Measurements from ENCODE around the gene ZP2. TPM values are rescaled to one million over a fixed set of nuclear protein-coding genes. Genes with fewer than 3 reads are reported as not detected.
"Not testable (repeated sequence)": the region's sequence is repeated elsewhere in the genome, so short reads cannot be mapped to it uniquely, and the experiment has no call there.

Gene ZP2
- total RNA-seq, 1 experiment from 2014 or later, result not detected

DNA sequence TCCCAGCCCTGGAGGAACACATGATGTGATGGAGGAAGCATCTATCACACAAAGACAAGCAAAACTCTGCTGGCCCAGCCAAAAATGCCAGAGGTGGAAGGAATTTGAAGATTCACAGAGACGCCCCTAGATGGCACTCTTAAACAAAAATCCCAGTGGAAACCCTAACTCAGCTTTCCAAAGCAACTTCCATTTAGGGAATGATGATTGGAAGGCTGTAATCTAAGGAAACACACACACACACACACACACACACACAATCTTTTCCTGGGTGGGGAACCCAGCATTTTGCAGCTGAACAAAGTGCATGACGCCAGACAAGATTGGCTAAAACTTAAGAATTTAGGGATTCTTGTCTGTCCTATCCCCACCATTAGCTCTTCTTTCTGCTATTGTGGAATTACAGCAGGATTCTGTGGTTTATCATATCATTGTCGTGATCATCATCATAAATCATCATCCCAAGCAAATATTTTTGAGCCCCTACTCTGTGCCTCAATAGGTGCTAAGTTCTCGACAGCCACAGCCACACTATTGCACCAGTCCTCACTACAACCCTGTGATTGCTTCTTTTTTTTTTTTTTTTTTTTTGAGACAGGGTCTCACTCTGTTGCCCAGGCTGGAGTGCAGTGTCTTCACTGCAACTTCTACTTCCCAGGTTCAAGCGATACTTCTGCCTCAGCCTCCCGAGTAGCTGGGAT is 54.5 kb downstream of the ZP2 start (continued):
- no peak for TF ChIP-seq ZNF274 (IDR thresholded peaks at IDR 0.05; ENCODE audit: low read depth, low read length)
- no peak for TF ChIP-seq POLR2A (IDR thresholded peaks at IDR 0.05; ENCODE audit: borderline replicate concordance, extremely low read depth, insufficient read depth, insufficient read length)
- TF ChIP-seq TCF7L2 (IDR thresholded peaks at IDR 0.05; ENCODE audit: borderline replicate concordance, extremely low read depth, insufficient read depth, insufficient read length), result no peak
- no peak for TF ChIP-seq CEBPB (IDR thresholded peaks at IDR 0.05; ENCODE audit: low read depth)

DNA sequence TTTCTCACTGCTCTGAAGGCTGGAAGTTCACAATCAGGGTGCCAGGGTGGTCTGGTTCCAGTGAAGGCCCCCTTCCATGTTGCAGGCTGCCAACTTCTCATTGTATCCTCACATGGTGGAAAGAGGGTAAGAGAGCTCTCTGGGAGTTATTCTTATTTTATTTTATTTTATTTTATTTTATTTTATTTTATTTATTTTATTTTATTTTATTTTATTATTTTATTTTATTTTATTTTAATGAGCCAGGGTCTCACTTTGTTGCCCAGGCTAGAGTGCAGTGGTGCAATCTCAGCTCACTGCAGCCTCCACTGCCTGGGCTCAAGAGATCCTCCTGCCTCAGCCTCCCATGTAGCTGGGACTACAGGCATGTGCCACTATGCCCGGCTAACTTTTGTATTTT is 55.4 kb downstream of the ZP2 start:
- intact Hi-C loops (cut with micrococcal nuclease), result loop anchor here (1.0 to 5.0 kb wide), 5 partner anchors 144 to 1516 kb away; no protein-coding TSS in a partner anchor
- H3K4me1 ChIP-seq (ENCODE audit: control insufficient read depth in 1 of 2, insufficient read depth in 2 of 2, low read length in 2 of 2), result peaks cover 15 to 27% of the 10 kb centered on the region in 2 experiments
- H3K27me3 ChIP-seq (ENCODE audit: insufficient read depth, low read length); H3K36me3 ChIP-seq (ENCODE audit: control insufficient read depth in 1 of 2, insufficient read depth in 2 of 2, low read length in 2 of 2); H2AFZ ChIP-seq (ENCODE audit: low read depth, low read length, poor library complexity, severe bottlenecking); H3K9me3 ChIP-seq (ENCODE audit: control insufficient read depth in 1 of 2, insufficient read depth in 1 of 2, low read depth in 1 of 2, low read length in 2 of 2); H3K27ac ChIP-seq (ENCODE audit: low read depth, low read length); H3K79me2 ChIP-seq (ENCODE audit: insufficient read depth, low read length); H3K4me2 ChIP-seq (ENCODE audit: low read length); BruUV-seq (replicated peaks); H3K4me3 ChIP-seq (replicated peaks in 1 of 2; ENCODE audit: low read depth in 1 of 2, low read length in 2 of 2); ATAC-seq; H4K20me1 ChIP-seq (ENCODE audit: insufficient read depth); H3K9me2 ChIP-seq (ENCODE audit: insufficient read depth); DNase-seq (ENCODE audit: low read depth, low spot score); H3K9ac ChIP-seq (ENCODE audit: low read length): not testable (repeated sequence)
- ChIA-PET CTCF (interaction anchor here (0.7 to 2.5 kb wide), 4 partner anchors 8 to 145 kb away, joined by 3 to 7 read pairs (median 4); no protein-coding TSS in a partner anchor), RAD21 (ENCODE audit: low non-redundant PET in 1 of 2, low total read pairs in 2 of 2, uncharacterized antibody in 2 of 2, unreplicated experiment in 2 of 2) (interaction anchor here in 1 of 2 experiments (1.4 kb wide), 1 partner anchor 145 kb away, joined by 7 read pairs; no protein-coding TSS in a partner anchor), POLR2A (interaction anchor here (1.3 kb wide), 1 partner anchor 145 kb away, joined by 6 read pairs; no protein-coding TSS in a partner anchor)

GRCh38 chr16:21153124-21153729 is 58.1 kb downstream of the ZP2 start:
- H3K27ac ChIP-seq (ENCODE audit: low read depth, low read length); H3K9ac ChIP-seq (ENCODE audit: low read length); H3K9me3 ChIP-seq (ENCODE audit: control insufficient read depth in 1 of 2, insufficient read depth in 1 of 2, low read depth in 1 of 2, low read length in 2 of 2); H2AFZ ChIP-seq (ENCODE audit: low read depth, low read length, poor library complexity, severe bottlenecking); H3K4me2 ChIP-seq (ENCODE audit: low read length); H3K36me3 ChIP-seq (ENCODE audit: control insufficient read depth in 1 of 2, insufficient read depth in 2 of 2, low read length in 2 of 2); ATAC-seq; DNase-seq (ENCODE audit: low read depth, low spot score); RAD21 ChIA-PET (ENCODE audit: low non-redundant PET in 1 of 2, low total read pairs in 2 of 2, uncharacterized antibody in 2 of 2, unreplicated experiment in 2 of 2); H3K4me3 ChIP-seq (replicated peaks in 1 of 2; ENCODE audit: low read depth in 1 of 2, low read length in 2 of 2); intact Hi-C loops (cut with micrococcal nuclease); H4K20me1 ChIP-seq (ENCODE audit: insufficient read depth); H3K27me3 ChIP-seq (ENCODE audit: insufficient read depth, low read length); H3K79me2 ChIP-seq (ENCODE audit: insufficient read depth, low read length); H3K9me2 ChIP-seq (ENCODE audit: insufficient read depth); CTCF ChIA-PET; BruUV-seq (replicated peaks): not testable (repeated sequence)
- H3K4me1 ChIP-seq (ENCODE audit: control insufficient read depth in 1 of 2, insufficient read depth in 2 of 2, low read length in 2 of 2), result peaks cover 11 to 14% of the 10 kb centered on the region in 2 experiments
- POLR2A ChIA-PET, result interaction anchor here (1.5 kb wide), 1 partner anchor 147 kb away, joined by 4 read pairs; no protein-coding TSS in a partner anchor

DNA sequence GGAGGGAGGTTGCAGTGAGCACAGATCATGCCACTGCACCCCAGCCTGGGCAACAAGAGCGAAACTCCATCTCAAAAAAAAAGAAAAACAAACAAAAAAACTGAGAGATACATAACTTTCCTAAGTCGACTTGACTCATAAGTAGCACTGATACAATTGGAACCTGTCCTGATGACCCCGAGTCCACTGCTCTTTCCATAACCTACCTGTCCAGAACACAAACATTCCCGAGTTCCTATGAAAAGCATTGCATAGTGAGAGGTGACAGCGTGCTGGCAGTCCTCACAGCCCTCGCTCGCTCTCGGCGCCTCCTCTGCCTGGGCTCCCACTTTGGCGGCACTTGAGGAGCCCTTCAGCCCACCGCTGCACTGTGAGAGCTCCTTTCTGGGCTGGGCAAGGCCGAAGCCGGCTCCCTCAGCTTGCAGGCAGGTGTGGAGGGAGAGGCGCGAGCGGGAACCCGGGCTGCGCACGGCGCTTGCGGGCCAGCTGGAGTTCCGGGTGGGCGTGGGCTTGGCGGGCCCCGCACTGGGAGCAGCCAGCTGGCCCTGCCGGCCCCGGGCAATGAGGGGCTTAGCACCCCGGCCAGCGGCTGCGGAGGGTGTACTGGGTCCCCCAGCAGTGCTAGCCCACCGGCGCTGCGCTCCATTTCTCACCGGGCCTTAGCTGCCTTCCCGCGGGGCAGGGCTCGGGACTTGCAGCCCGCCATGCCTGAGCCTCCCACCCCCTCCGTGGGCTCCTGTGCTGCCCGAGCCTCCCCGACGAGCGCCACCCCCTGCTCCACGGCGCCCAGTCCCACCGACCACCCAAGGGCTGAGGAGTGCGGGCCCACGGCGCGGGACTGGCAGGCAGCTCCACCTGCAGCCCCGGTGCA is 59.0 kb downstream of the ZP2 start:
- BruUV-seq (replicated peaks); RAD21 ChIA-PET (ENCODE audit: low non-redundant PET in 1 of 2, low total read pairs in 2 of 2, uncharacterized antibody in 2 of 2, unreplicated experiment in 2 of 2); H4K20me1 ChIP-seq (ENCODE audit: insufficient read depth); H2AFZ ChIP-seq (ENCODE audit: low read depth, low read length, poor library complexity, severe bottlenecking); H3K9ac ChIP-seq (ENCODE audit: low read length); H3K36me3 ChIP-seq (ENCODE audit: control insufficient read depth in 1 of 2, insufficient read depth in 2 of 2, low read length in 2 of 2); ATAC-seq; H3K9me3 ChIP-seq (ENCODE audit: control insufficient read depth in 1 of 2, insufficient read depth in 1 of 2, low read depth in 1 of 2, low read length in 2 of 2); H3K79me2 ChIP-seq (ENCODE audit: insufficient read depth, low read length); CTCF ChIA-PET; H3K4me2 ChIP-seq (ENCODE audit: low read length); H3K27me3 ChIP-seq (ENCODE audit: insufficient read depth, low read length); DNase-seq (ENCODE audit: low read depth, low spot score); H3K27ac ChIP-seq (ENCODE audit: low read depth, low read length); H3K9me2 ChIP-seq (ENCODE audit: insufficient read depth); intact Hi-C loops (cut with micrococcal nuclease); H3K4me1 ChIP-seq (ENCODE audit: control insufficient read depth in 1 of 2, insufficient read depth in 2 of 2, low read length in 2 of 2); H3K4me3 ChIP-seq (replicated peaks in 1 of 2; ENCODE audit: low read depth in 1 of 2, low read length in 2 of 2): not testable (repeated sequence)
- POLR2A ChIA-PET, result interaction anchor here (1.5 kb wide), 1 partner anchor 148 kb away, joined by 4 read pairs; no protein-coding TSS in a partner anchor

Data from HCT116 (cell line).